Neural crest cell (in vitro differentiated cells): Measurements from ENCODE around the gene OPRL1. TPM values are rescaled to one million over a fixed set of nuclear protein-coding genes. Genes with fewer than 3 reads are reported as not detected.
A peak's percentile ranks its signal among the peaks of the same experiment; 100 is the strongest.

Experiments
- DNase-seq: peaks from one replicate; pipeline ENCODE4 v3.0.0; 2021; ENCODE audit warnings: low read depth, mixed read lengths, low spot score
- H3K27ac Mint-ChIP-seq: one replicate; pipeline ENCODE4 v1.8.0; 2021; ENCODE audit warnings: mild to moderate bottlenecking, mixed read lengths; ENCODE audit not compliant: unreplicated experiment
- H3K27me3 Mint-ChIP-seq: 2 replicates; pipeline ENCODE4 v1.8.0; 2021; ENCODE audit warnings: low read depth, mild to moderate bottlenecking, mixed read lengths
- H3K36me3 Mint-ChIP-seq: 2 replicates; pipeline ENCODE4 v1.8.0; 2021; ENCODE audit warnings: low read depth, mild to moderate bottlenecking, mixed read lengths
- H3K4me1 Mint-ChIP-seq: 2 replicates; pipeline ENCODE4 v1.8.0; 2021; ENCODE audit warnings: mixed read lengths
- H3K4me3 Mint-ChIP-seq: one replicate; pipeline ENCODE4 v1.8.0; 2021; ENCODE audit warnings: mild to moderate bottlenecking, mixed read lengths
- H3K9me3 Mint-ChIP-seq: 2 replicates; pipeline ENCODE4 v1.8.0; 2021; ENCODE audit warnings: mixed read lengths
- CTCF ChIP-seq: fragments of 200-600 bp; sonication (generic); conservative IDR thresholded peaks from 2 replicates; pipeline ENCODE4 v1.5.0; 2021; ENCODE audit warnings: antibody characterized with exemption, mild to moderate bottlenecking
- total RNA-seq: library from RNA; stranded (reverse); gene quantifications from 2 replicates; pipeline ENCODE4 v1.2.1, GENCODE V29; 2021

The OPRL1 gene
- total RNA-seq, 1 donor from 2014 or later, result 0.96 TPM

- Mint-ChIP-seq H3K4me3 (no peak overlapping the region), H3K27me3 (peaks cover 40% of the 10 kb centered on the region), H3K27ac (peak overlapping the region; percentile 19), H3K36me3 (no peaks in the 10 kb centered on the region), H3K9me3 (no peaks in the 10 kb centered on the region), H3K4me1 (peaks cover 6% of the 10 kb centered on the region)
- no peak for TF ChIP-seq CTCF
- no peak for DNase-seq
Measured at GRCh38 chr20:64052987-64053840, 26.7 kb upstream of the OPRL1 start.

GRCh38 chr20:64053841-64054661, 25.8 kb upstream of the OPRL1 start:
- peaks cover 6% of the 10 kb centered on the region for H3K4me1 Mint-ChIP-seq
- peaks cover 38% of the 10 kb centered on the region for H3K27me3 Mint-ChIP-seq
- H3K27ac Mint-ChIP-seq, result peak overlapping the region; percentile 19
- DNase-seq, result no peak
- peak overlapping the region; percentile 3 for H3K4me3 Mint-ChIP-seq
- no peak for TF ChIP-seq CTCF
- H3K36me3 Mint-ChIP-seq, result no peaks in the 10 kb centered on the region
- no peaks in the 10 kb centered on the region for H3K9me3 Mint-ChIP-seq

GRCh38 chr20:64055396-64055892, 24.4 kb upstream of the OPRL1 start:
- Mint-ChIP-seq H3K27me3 (peaks cover 33% of the 10 kb centered on the region), H3K27ac (no peak overlapping the region), H3K4me1 (peaks cover 6% of the 10 kb centered on the region), H3K9me3 (no peaks in the 10 kb centered on the region), H3K36me3 (no peaks in the 10 kb centered on the region), H3K4me3 (no peak overlapping the region)
- DNase-seq, result no peak
- TF ChIP-seq CTCF, result no peak

GRCh38 chr20:64055893-64056638, 23.8 kb upstream of the OPRL1 start:
- no peak overlapping the region for H3K27ac Mint-ChIP-seq
- peaks cover 27% of the 10 kb centered on the region for H3K27me3 Mint-ChIP-seq
- TF ChIP-seq CTCF, result no peak
- DNase-seq, result no peak
- peaks cover 6% of the 10 kb centered on the region for H3K4me1 Mint-ChIP-seq
- H3K4me3 Mint-ChIP-seq, result no peak overlapping the region
- H3K36me3 Mint-ChIP-seq, result no peaks in the 10 kb centered on the region
- no peaks in the 10 kb centered on the region for H3K9me3 Mint-ChIP-seq

- Mint-ChIP-seq H3K27me3 (peaks cover 23% of the 10 kb centered on the region), H3K4me1 (peaks cover 6% of the 10 kb centered on the region), H3K36me3 (no peaks in the 10 kb centered on the region), H3K4me3 (no peak overlapping the region), H3K9me3 (no peaks in the 10 kb centered on the region), H3K27ac (no peak overlapping the region)
- no peak for DNase-seq
- TF ChIP-seq CTCF, result no peak
Measured at GRCh38 chr20:64056639-64056888, 23.3 kb upstream of the OPRL1 start.
